GM19467 (cell line): ENCODE data around the gene DNPEP.
"Not testable (repeated sequence)": the region's sequence is repeated elsewhere in the genome, so short reads cannot be mapped to it uniquely, and the experiment has no call there.

Source experiments
- ATAC-seq: cut with Tn5 transposase; IDR thresholded peaks from one replicate; pipeline ENCODE4 v1.9.1; 2021; ENCODE audit warnings: mild to moderate bottlenecking, moderate library complexity; ENCODE audit not compliant: unreplicated experiment

Gene DNPEP

DNA sequence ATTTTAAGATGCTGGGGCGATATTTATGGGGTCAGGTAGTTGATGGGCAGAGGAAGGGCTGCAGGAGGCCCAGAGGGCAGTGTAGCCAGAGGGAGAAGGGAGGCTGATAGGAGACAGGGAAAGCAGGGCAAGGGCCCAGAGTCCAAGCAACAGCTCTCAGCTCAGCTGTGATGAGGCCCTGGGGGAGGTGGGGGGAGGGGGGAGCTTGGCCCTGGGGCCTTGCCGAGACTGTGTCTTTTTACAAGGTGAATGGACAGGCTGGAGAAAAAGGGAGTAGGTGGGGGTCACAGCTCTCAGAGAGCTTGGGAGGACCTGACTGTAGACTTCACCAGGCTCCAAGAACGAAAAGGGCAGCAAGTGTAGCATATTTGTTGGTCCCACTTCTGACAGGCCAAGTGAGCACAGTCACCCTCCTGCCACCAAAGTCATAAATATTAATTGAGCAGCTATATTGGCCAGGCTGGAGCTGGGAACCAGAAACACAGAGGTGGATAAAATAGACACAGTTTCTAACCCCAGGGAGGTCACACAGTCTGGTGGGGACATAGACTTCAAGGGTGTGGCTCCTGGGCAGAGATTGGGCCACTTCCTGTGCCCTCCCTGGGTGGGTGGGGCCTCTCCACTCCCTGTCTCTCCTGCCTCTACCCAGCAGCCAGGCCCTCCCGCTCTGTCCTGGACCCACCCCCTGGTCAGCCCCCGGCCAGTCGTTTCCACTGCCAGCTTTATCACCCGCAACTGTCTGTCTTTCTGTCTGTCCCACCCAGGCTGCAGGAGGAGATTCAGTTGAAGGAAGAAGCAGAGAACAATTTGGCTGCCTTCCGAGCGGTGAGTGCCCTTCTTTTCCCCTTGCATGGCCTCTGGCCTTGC lies 31.9 kb upstream of the DNPEP start:
- no peak for ATAC-seq

- ATAC-seq: no peak
Observed at GRCh38 chr2:219419012-219419324, 31.3 kb upstream of the DNPEP start.

DNA sequence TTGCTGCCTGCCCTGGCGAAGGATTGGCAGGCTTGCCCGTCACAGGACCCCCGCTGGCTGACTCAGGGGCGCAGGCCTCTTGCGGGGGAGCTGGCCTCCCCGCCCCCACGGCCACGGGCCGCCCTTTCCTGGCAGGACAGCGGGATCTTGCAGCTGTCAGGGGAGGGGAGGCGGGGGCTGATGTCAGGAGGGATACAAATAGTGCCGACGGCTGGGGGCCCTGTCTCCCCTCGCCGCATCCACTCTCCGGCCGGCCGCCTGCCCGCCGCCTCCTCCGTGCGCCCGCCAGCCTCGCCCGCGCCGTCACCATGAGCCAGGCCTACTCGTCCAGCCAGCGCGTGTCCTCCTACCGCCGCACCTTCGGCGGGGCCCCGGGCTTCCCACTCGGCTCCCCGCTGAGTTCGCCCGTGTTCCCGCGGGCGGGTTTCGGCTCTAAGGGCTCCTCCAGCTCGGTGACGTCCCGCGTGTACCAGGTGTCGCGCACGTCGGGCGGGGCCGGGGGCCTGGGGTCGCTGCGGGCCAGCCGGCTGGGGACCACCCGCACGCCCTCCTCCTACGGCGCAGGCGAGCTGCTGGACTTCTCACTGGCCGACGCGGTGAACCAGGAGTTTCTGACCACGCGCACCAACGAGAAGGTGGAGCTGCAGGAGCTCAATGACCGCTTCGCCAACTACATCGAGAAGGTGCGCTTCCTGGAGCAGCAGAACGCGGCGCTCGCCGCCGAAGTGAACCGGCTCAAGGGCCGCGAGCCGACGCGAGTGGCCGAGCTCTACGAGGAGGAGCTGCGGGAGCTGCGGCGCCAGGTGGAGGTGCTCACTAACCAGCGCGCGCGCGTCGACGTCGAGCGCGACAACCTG lies 30.7 kb upstream of the DNPEP start, which contains the start of gene DES:
Gene DES (plus strand): TSS at position 223 of the 857 bp plus-strand sequence. CDS start 86 bp downstream, at position 309.
- ATAC-seq: no peak

- no peak for ATAC-seq
Observed at GRCh38 chr2:219417374-219417773, 29.7 kb upstream of the DNPEP start.

GRCh38 chr2:219416938-219417337 lies 29.2 kb upstream of the DNPEP start:
- ATAC-seq: no peak

GRCh38 chr2:219416235-219416602 lies 28.5 kb upstream of the DNPEP start:
- no peak for ATAC-seq

DNA sequence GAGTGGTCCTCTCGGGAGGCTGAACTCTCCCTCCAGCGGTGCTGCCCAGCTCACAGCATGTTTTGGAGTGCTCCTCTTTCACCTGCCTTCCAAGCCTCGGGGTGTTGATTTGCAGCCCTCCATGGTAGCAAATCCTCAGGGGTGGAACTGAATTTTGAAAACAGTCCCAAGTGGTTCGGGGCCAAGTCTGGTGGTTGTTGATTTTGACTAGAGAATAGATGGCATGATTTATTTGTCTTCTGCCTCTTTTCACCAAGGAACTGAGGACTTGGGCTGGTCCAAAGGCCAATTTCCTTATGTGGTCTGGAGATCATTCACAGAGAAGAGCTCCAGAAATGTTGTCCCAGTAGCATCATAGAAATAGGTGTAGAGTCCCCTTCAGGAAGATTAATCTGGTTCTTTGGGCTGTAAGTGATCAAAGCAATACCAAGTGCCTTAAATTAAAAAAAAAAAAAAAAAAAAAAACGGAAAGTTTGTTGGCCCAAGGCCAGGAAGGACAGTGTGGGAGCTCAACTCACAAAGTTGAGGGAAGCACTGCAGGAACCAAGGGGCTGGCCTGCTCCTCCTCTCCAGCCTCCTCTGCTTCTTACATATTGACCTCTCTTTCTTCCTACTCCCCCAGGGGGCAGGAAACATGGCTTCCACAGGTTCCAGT lies 28.0 kb upstream of the DNPEP start:
- no peak for ATAC-seq

- ATAC-seq: no peak
Observed at GRCh38 chr2:219414857-219415256, 27.1 kb upstream of the DNPEP start.

GRCh38 chr2:219410390-219410789 lies 22.7 kb upstream of the DNPEP start:
- ATAC-seq: no peak

GRCh38 chr2:219409619-219410018 lies 21.9 kb upstream of the DNPEP start:
- ATAC-seq: no peak

DNA sequence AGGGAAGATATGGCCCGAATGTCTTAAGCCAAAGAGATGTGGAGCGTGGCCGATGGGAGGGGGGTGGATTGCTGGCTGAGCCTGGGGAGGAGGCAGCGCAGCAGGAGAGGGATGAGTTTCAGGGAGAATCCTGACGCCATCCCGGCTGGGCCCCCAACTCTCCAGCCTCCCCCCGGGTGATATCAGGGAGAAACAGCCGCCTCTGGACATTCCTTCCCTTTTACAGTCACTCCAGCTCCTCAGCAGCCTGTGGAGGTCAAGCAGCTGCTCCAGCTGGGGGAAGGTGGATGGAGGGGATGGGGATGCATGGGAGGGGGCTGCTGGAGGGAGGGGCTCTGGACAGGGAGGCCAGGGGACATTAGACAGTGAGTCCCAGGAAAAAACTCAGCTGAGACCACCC lies 20.9 kb upstream of the DNPEP start:
- no peak for ATAC-seq

DNA sequence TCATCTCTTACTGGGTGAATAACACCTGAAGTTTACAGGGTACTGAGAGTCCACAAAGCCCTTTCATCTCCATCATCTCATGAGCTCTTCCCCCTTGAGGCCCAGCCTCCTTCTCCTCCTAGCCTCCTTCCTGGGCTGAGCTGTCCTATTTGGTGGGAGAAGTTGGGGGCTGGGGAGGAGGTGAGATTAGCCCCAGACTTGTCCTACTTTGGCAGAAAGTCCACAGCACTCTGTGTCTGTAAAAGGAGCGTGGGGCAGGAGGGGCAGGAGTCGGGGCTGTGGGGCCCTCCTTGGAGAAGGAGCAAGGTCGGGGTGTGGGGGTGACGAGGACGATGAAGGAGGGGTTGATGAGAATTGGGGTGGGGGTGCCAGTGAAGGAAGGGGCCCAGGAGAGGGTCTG lies 20.5 kb upstream of the DNPEP start:
- no peak for ATAC-seq

DNA sequence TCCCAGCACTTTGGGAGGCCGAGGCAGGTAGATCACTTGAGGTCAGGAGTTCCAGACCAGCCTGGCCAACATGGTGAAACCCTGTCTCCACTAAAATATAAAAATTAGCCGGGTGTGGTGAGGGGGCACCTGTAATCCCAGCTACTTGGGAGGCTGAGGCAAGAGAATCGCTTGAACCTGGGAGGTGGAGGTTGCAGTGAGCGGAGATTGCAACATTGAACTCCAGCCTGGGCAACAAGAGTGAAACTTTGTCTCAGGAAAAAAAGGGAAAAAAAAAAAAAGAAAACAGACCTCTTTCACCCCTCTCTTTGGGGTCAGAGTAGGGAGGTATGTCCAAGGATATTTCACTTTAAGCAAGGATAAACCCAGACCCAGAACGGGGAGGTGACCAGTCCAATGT lies 19.6 kb upstream of the DNPEP start:
- not testable (repeated sequence) for ATAC-seq

DNA sequence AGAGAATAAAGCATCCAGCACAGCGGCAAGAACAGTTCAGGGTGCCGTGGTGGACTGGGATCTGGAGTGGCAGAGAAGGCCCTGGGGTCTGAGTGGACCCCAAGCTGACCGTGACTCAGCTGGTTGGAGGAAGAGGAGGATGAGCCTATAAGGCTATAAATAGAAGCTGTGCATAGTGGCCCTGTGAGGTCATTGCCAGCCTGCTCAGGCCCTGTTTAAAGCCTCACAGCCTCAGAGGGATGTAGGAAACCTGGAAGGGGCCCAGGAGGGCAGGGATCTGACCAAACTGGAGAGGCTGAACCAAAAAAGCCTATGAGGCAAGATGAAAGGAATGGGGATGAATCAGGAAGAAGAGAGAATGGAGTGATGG lies 19.1 kb upstream of the DNPEP start:
- no peak for ATAC-seq

DNA sequence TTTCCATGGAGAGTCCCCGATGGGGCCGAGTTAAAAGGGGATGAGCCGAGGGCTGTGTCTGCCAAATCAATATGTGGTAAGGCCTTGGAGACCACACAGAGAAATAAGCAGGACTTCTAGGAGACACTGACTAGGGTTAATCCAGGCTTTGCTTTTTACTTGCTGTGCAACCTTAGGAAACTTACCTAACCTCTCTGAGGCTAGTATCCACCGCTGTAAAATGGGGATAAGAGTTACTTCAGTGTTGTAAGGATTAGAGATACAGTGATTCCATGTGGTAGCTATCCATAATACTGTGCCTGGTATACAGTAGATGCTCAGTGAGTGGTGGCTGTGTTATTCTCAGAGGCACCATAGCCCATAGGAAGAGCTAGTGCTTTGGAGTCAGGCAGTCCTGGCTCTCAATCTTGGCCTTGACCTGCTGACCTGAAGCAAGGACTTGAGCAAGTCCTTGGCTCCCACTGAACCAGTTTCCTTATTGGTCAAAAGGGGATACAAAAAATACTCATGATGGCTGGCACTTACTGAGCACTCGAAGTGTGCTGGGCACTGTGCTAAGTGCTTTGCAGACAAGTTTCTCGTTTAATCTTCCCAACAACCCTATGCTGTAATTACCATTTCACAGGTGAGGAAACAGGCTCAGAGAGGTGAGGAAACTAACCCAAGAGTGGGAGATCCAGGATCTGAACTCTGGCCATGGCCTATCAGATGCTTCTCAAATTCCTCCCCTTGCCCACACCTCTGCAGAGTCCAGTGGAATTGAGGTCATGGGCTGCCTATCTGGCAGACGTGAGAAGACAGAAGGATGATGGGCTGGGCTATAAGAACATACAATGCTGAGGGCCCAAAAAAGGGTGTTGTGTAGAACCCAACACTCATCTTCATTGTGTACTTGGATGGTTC lies 18.5 kb upstream of the DNPEP start:
- ATAC-seq: no peak

DNA sequence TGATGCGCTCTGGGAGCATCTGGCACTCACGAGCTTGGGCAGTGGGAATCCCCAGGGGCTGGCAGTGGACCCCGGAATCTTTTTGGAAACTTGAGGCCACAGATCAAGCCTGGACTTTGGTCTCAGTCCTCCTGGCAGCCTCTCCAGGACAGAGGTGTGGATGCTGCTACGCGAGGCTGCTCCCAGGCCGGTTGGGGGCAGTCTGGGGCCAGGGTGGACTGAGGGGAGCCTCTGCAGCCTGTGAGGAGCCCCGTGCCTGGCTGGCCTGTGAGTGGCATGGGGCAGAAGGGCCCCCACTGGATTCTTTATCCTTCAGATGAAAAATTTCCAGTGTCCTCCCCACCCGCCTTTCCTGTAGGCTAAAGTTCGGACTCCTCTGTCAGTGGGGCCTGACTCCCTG lies 17.7 kb upstream of the DNPEP start:
- ATAC-seq: no peak

- no peak for ATAC-seq
Observed at GRCh38 chr2:219404954-219405353, 17.2 kb upstream of the DNPEP start.

GRCh38 chr2:219404291-219404910 lies 16.7 kb upstream of the DNPEP start:
- no peak for ATAC-seq

- ATAC-seq: no peak
Observed at GRCh38 chr2:219403861-219404260, 16.1 kb upstream of the DNPEP start.
